HG02885 (cell line): ENCODE results near the gene PLD4.

Source experiments
- ATAC-seq: cut with Tn5 transposase; IDR thresholded peaks from one replicate; pipeline ENCODE4 v1.9.1; 2021; ENCODE audit warnings: mild to moderate bottlenecking; ENCODE audit not compliant: unreplicated experiment, poor library complexity

Gene PLD4

DNA sequence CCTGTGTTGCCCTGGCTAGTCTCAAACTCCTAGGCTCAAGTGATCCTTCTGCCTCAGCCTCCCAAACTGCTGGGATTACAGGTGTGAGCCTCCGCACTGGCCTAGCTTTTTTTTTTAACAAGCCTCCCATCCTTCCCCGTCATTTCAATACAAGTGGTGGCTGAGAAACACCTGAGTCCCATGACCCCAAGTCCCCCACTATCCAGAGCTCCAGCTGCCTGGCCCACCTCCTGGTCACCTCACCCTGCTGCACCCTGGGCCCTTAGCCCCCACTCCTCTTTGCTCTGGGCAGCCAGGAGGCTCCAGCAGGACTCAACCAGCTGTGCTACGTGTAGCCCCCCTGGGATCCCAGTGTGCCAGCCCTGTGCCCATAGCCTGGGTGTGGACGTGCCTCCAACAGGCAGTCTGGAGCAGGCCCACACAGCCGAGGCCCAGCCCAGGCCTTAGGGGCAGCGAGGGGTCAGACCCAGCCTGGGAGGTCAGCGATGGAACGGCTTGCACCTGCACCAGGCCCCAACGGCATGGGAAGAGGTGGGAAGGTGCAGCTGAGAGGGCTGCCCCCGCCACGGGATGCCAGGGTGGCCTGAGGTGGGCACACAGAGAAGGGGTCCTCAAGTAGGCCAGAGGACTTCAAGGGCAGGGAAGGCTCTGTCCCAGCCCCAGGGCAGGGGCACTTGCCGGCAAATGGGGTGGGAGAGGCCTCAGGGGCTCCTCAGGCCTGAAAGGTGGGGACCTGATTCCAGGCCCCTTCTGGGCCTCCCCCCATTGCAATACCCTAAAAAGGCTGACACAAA, 47.0 kb downstream of the PLD4 start:
- ATAC-seq = no peak

DNA sequence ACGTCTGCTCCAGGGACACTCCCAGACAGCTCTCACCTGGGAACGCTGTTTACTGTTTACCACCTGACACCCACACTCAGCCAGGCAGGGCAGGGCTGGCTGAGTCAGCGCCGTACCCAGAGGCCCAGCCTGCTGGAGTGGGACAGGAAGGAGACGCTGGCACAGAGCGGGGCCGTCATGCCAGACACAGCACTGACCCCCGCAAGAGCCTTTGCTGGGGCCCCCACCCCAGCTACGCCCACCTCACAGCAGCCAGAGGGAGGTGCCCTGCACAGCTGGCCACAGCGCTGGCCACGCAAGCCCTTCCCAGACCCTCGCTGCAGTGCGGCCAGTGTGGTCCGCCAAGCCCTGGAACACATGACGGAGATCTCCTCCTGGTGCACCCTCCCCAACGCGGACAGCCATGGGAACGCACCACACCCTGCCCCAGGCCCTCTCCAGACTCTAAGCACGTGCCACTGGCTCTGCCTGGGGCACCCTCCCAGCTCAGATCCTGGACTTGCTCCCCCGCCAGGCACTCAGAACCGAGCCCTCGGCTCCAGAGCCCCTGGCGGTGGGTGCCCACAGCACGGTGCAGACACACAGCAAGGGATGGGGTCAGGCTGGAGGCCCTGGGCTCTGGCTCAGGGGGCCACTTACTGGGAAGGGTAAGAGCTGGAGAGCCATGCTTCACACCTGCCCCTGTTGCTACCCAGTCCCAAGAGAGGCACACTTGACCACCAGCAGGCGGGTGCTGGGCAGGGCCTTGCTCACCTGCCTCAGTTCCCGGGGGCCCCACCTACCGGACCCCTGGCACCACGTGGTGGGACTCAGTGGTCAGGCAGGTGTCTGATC, 47.8 kb downstream of the PLD4 start:
- no peak for ATAC-seq

DNA sequence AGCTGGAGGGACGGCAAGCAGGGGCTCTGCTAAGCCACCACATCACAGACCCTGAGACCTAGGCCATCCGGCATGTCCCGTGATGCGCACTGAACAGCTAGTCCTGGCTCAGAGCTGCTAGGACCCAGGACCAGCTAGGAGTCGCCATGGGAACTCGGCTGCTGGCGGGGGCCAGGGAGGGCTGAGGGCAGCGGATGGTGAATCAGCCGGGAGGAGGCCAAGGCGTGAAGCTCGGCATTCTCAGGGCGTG, 48.4 kb downstream of the PLD4 start:
- no peak for ATAC-seq

DNA sequence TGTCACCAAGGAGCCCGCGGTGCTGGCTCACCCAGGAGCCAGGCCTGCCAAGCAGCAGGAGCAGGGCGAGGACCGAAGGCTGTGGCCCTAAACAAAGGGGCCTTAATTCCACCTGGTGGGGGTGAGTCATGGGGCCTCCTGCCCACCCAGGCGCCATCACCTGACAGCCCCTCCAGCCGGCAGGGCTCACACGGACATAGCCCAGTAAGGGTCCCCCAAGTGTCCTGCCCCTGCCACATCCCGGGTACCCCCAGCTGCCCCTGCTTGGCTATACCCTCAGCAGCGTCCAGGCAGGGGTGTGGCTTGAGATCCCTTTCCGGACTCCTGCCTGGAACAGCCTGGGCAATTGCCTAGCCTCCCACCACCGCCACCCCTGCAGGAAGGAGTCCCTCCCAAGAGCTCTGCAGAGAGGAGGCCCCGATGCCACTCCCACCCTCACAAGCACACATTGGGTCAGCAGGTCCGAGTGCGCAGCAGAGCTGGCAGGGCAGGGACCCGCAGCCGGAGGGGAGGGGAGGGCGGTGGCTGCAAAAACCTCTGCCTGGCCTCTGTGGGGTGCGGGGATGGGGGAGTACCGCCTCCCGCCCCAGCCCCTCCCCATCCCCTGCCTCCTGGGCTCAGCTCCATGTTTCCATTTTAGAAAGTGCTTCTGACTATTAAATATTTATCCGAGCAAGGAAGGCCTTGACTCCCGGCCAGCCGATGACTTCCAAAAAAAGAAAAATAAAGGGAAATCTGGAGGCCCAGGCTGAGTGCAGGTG, 48.9 kb downstream of the PLD4 start:
- no peak for ATAC-seq

DNA sequence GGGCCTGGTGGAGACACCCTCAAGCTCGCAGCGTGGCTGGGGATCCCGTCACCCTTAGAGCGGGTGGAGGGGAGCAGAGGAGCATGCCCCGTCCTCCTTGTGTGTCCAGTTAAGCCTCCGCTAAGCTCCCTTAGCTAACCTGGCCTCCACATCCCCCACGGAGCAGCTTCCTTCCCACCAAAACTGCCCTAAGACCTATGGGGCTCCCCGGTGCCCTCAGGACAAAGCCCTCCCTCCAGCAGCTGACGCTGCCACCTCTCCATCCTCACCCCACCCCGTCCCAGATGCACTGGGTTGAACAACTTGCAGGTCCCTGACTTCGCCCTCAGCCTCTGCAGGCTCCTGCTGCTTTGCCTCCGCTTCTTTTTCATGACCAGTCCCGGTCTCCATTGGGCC, 49.5 kb downstream of the PLD4 start:
- ATAC-seq = no peak

DNA sequence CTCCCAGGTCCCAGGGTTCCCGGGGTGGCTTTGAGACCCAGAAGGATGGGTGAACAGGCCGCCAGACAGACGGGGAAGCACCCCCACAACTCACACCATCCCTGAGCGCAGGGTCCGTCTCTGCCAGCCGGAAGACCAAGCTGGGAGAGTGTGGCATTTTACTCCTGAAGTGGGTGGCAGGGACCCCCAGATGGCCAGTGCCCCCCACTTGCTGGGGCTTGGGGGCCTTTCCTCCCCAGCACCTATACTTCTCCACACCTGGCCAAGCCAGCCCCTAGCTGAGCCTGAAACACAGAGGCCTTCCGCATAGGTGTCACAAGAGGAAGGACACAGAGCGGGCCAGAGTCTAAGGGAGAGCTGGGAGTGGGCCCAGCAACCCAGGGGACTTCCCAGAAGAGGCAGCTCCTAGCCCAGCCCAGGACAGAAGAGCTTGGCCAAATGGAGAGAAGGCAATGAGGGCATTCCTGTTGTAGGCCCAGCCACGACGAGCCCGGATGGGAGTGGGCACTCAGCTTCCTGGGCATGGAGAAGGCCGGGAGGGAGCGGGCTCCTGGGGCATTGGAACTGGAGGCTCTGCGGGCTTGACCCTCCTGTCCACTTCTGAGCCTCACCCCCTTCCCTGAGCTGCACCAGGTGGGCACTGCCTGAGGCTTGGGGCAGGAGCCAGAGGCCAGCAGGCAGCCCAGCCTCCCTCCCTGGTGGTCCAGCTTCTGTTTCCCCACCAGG, 50.1 kb downstream of the PLD4 start:
- ATAC-seq = no peak

DNA sequence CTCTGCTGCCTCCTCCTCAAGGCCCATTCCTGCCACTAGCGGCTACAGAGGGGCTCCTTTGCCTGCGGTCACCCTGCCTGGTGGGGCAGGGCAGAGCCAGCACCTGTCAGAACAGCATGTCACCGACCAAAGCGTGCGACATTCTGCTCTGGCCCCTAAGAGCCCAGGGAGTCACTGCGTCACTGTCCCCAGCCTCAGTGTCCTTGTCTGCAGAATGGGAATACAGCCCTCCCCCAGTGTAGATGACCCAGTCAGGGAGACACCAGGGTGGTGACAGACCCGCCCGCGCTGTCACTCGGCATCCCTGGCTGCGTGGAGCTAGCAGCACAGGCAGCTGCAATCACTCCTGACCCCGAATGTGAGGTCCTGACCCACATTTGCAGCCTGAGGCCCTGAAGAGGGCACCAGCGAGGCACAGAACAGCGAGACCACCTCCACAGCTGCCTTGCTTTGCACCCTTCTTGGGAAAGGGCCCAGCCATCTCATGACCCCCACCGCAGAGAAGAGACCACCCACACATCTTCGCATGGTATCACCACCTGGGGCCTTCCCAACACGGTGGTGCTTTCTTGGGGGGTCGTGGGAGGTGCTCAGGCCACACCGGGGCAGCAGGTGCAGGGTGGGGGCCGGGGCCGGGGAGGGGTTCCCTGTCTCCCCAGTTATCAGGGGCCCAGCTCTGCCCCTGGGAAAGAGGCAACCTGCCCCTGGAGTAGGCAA, 51.0 kb downstream of the PLD4 start:
- ATAC-seq = no peak

DNA sequence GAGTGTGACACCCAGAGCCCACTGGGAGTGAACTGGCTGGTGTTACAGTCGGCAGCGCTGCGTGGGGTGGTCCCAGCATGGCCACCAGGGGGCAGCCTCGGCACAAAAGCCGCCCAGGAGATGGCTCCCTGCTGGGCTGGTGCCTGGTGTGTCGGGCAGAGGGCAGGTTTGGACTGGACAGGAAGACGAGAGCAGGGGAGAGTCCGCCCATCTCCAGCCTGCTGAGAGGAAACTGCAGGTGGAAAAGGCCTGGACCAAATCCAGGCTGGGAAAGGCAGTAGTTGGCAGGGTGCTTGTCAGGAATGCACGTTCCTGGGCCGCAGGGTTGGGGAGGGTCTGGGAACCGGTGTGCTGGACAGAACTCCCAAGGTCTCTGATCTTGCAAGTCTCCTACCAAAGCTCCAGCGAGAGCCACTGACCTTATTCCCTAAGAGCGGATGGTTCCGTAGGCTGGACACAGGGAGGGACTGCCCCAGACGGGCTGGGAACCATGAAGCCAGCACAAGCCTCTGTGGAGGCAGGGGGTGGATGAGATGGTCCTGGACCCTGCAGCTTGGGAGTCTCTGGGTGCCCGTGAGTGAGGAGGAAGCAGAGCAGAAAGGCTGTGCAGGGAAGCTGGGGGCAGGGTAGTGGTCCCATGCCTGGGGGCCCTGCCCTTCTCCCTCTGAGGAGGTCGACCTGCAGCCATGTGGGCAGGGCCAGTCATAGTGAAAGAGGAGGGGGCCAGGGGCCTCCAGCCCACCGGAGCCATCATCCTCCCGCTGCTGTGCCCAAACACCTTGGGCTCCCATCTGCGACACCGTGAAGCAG, 51.7 kb downstream of the PLD4 start:
- peak; percentile 58 for ATAC-seq

DNA sequence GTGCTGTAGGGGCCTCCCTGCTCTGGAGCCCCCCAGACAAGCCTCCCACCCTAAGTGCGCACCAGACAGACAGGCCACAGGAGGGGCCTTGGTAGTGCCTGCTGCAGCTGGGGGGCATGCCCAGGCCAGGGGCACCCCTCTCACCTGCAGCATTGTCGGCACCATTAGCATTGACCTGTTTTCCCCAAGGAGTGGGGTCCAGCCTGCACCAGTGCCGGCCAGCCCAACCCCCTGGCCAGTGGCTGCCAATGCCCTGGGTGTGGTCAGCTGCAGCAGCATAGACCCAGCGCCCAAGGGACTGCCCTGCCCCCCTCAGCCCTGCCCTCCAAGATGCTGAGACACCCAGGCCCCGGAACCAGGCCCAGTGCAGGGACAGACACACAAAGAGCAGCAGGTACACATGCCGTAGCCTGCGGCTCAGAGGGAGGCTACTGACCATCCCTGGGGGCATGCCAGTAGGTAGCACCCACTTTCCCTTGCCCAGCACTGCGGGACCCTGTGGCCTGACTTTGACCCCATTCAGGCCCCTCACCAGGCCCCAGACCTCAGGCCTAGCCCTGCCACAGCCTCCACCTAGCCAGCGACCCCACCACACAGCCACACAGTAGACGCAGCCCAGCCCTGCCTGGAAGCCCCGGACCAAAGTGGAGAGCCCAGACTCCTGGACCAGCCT, 52.5 kb downstream of the PLD4 start:
- ATAC-seq = no peak

DNA sequence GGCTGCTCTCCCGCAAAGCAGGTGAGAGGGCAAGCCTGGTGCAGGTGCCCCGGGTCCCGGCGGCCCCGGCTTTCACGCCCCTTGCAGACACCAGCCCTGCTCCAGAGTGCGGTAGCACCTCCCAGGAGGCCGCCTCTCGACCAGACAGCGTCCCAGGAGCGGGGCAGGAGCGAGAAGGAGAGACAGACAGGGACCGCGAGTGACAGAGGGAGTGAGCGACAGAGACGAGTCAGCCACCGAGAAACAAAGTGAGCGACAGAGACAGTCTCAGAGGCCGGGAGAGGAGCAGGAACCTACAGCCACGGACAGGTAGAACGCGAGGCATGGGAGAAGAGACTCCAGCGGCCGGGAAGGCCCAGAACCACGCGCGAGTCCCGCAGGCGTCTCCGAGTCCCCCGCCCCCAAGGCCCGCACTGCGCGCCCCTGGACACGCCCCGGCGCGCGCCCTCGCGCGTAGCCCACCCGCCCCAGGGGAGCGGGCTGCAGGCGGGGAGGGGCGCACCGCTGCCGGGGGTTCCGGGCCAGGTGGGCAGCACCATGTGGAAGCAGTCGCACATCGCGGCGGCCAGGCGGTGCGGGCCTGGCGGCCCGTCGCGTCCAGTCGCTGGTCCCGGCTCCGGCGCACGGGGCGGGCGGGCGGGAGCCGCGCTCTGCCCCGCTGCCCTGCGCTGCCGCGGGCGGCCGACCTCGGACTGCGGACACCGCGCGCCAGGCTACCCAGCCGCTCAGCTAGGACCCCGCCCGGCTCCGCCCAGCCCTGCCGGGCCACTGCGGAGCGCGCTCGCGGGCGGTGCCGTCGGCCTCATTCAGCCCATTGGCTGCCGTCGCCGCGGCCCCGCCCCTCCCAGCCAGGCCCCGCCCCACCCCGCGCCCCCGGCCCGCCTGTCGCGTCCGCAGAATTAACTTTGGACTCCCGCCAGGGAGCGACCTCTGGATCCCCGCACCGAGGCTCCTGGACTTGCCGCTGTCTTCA, 53.3 kb downstream of the PLD4 start, which contains the start of gene AHNAK2:
AHNAK2 (minus strand) TSS at position 694 of the 973 bp plus-strand sequence; CDS start at position 557, 137 bp downstream.
- no peak for ATAC-seq

DNA sequence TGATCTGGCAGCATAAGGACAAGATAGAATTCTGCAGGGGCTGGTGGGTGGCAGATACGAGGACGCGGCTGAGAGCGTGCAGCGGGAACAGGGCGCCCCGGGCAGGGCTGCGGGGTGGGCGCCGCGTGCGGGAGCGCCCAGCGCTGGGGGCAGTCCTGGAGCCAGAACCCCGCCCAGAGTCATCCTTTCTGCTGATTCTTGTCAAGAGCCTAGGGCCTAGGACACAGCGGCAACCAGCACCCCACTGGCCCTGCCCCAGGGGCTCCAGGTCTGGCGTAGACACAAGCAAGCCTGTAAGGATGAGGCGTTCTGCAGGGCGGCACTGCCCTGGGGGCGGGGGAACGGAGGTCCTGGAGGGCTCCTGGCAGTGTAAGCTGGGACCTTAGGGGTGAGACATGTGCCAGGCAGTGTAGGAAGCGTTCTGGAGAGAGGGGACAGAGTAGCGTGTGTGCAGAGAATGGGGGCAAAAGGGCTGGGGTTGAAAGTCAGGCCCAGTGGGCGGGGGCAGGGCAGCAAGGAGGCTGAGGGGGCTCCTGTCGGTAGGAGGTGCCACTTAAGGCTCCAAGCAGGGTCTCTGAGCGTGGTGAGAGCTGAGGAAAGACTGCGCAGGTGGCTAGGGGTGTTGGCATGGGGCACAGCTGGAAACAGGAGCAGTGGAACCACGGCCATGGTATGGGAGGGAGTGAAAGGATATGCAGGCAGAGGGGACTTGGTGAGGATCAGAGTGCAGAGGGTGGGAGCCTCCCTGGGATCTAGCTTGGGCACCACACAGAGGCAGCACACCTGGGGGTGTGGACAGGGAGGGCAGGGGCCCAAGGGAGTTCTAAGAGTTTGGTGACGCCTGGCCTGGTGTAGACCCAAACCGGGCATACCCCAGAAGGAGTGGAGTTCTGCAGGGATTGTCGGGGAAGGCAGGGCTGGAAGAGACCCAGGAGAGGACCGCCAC, 54.3 kb downstream of the PLD4 start:
- ATAC-seq = no peak

DNA sequence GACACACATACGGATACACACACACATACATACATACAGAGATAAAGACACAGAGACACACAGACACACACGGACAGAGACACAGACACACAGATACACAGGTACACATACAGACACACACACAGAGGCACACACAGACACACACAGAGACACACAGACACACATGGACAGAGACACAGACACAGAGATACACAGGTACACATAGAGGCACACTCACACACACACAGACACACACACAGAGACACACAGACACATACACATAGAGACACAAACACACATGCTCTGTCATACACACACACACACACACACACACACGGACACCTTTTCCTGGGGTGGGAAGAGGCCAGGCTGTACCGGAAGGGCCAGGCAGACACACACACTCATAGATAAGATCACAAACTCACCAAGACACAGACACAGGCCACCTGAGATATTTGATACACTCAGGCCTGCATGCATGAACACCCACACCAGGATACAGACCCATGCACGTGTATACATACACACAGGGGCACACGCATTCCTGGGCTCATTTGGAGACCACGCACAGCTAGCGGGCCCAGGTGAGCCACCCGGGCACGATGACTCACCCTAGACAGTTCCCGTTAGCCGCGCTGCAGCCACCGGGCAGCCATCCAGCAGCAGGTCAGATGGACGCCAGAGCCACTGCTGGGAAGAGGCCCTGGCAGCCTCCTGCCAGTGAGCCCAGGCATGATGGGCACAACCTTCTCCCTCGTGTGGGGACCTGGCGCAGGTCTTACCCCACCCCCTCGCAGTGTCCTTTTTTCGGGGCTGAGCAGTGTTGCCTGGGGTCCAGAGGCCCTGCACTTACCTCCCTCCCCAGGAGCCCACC, 55.3 kb downstream of the PLD4 start:
- no peak for ATAC-seq

DNA sequence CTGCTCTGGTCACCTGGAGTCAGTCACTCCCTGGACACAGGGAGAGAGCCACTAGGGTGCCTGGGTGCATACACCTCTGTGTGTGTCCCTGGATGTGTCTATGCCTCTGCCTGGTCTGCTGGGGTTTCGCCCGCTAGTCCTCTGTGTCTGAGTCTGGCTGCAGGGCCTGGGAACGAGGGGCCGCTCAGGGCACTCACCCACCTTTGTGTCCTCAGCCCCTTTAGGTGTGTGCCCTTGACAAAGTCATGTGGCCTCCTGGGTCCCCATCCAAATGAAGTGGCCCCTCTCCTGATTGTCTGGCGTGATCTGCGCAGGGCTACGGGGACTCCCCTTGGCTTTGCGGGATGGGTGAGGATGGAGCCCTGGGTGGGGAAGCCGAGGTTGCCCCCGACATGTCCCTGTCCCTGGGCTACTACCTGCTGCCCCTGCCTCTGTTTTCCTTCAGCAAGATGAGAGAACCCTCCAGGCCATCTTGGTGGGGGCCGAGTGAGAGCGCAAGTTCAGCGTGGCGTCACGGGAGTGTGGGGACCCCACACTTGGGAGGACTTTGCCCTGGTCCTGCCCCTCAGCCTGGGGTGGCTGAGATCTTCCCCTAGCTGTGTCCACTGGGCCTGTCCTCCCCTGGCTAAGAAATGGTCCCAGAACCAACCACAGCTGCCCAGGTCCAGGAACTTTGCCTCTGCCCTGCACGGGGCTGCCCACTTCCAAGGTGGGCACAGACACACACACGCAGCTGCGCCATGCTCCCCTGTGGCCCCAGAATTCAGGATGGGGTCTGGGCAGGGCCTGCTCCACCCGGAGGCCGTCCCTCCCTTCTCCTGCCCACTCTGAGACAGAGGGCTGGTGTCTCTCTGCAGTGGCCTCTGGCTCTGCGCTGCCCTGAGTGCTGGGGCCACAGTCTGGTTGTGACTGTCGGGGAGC, 56.2 kb downstream of the PLD4 start:
- no peak for ATAC-seq
